Natural killer cell (primary cell): ENCODE measurements around the gene ZSCAN22. TPM values are rescaled to one million over a fixed set of nuclear protein-coding genes. Genes with fewer than 3 reads are reported as not detected.

ENCODE experiments used
- ATAC-seq, 3 donors: fragments of 150-1000 bp in 2 of 3; fragments of 200-7000 bp in 1 of 3; cut with Tn5 transposase; 1 replicate in 1 of 3; 2 replicates in 2 of 3; pipeline ENCODE4 v1.10.0; 2021; ENCODE audit warnings: mild to moderate bottlenecking in 2 of 3, moderate library complexity in 2 of 3
- DNase-seq, 2 donors: peaks; one replicate each; pipeline versions ENCODE4 v3.0.0 to v3.0.0-alpha.2; 2013 to 2021; ENCODE audit warnings: mixed read lengths in 1 of 2
- H3K27ac ChIP-seq: one replicate; pipeline ENCODE4 v1.5.1; 2013; ENCODE audit warnings: mild to moderate bottlenecking, low read length
- H3K27me3 ChIP-seq: one replicate; pipeline ENCODE4 v1.6.1; 2013; ENCODE audit warnings: low read length; ENCODE audit not compliant: control insufficient read depth, insufficient read depth
- H3K36me3 ChIP-seq: one replicate; pipeline ENCODE4 v1.6.1; 2013; ENCODE audit warnings: low read length; ENCODE audit not compliant: control insufficient read depth, insufficient read depth
- H3K4me1 ChIP-seq: one replicate; pipeline ENCODE4 v1.6.1; 2013; ENCODE audit warnings: low read length; ENCODE audit not compliant: control insufficient read depth, insufficient read depth
- H3K4me3 ChIP-seq: one replicate; pipeline ENCODE4 v1.5.1; 2013; ENCODE audit warnings: low read length
- H3K9me3 ChIP-seq: one replicate; pipeline ENCODE4 v1.6.1; 2013; ENCODE audit warnings: low read length; ENCODE audit not compliant: control insufficient read depth, insufficient read depth
- H3K27ac Mint-ChIP-seq, 2 donors: one replicate each; pipeline ENCODE4 v1.8.0; 2022; ENCODE audit warnings: mild to moderate bottlenecking in 2 of 2, mixed read lengths in 2 of 2, moderate library complexity in 1 of 2
- H3K27me3 Mint-ChIP-seq, 2 donors: one replicate each; pipeline ENCODE4 v1.8.0; 2022; ENCODE audit warnings: low read depth in 2 of 2, mixed read lengths in 2 of 2
- H3K36me3 Mint-ChIP-seq: one replicate; pipeline ENCODE4 v1.8.0; 2022; ENCODE audit warnings: mixed read lengths
- H3K4me1 Mint-ChIP-seq, 2 donors: one replicate each; pipeline ENCODE4 v1.8.0; 2022; ENCODE audit warnings: mixed read lengths in 2 of 2
- H3K4me3 Mint-ChIP-seq: one replicate; pipeline ENCODE4 v1.8.0; 2022; ENCODE audit warnings: mild to moderate bottlenecking, moderate library complexity, mixed read lengths
- H3K9me3 Mint-ChIP-seq, 2 donors: one replicate each; pipeline ENCODE4 v1.8.0; 2022; ENCODE audit warnings: mixed read lengths in 2 of 2
- CTCF ChIP-seq: fragments of 200-600 bp; IDR thresholded peaks from one replicate; pipeline ENCODE4 v1.8.0; 2022; ENCODE audit warnings: antibody characterized with exemption
- WGBS: methylation state at CpG from one replicate; pipeline ENCODE4 v1.1.7; 2013; ENCODE audit warnings: missing lambda C conversion rate; ENCODE audit not compliant: insufficient coverage; 5-methylcytosine and 5-hydroxymethylcytosine counted together
- intact Hi-C: fragments of 100-400 bp; cut with micrococcal nuclease; formaldehyde crosslinking; loops from one replicate; pipeline ENCODE4 v1.14.2; 2022
- total RNA-seq, 4 donors: library from RNA; stranded (reverse); fragments of 120-200 nt in 1 of 4; gene quantifications; one replicate each; pipeline versions ENCODE4 v1.2.3 to v1.2.4, GENCODE V29; 2013 to 2022

Gene ZSCAN22
- total RNA-seq, 3 donors from 2014 or later (not counting 1 experiment from before 2014, with no cell fraction given) = 2.9 to 4.8 (median 3.2) TPM

GRCh38 chr19:58362272-58362994 lies 35.6 kb downstream of the ZSCAN22 start, which contains the start of gene ZNF497:
ZNF497 (minus strand) TSS chr19:58362751; CDS start chr19:58357635, 5,116 bp downstream.
- intact Hi-C loops = loop anchor here (1.0 kb wide), 3 partner anchors 35 to 57 kb away; partner anchors contain the start of gene ERVK3-1
- H3K27me3 Mint-ChIP-seq = no peaks in the 10 kb centered on the region
- H3K4me3 Mint-ChIP-seq = peak within 1 kb of the TSS; percentile 97
- peak within 1 kb of the TSS; percentile 84 for H3K27ac ChIP-seq
- H3K36me3 Mint-ChIP-seq = no peaks in the 10 kb centered on the region
- no peaks in the 10 kb centered on the region for H3K36me3 ChIP-seq
- H3K4me1 Mint-ChIP-seq = peaks cover 13 to 20% of the 10 kb centered on the region in 2 donors
- DNase-seq (peak; percentile 96 to 99), ATAC-seq (peak; percentile 82 to 92 (median 86))
- H3K9me3 ChIP-seq = no peaks in the 10 kb centered on the region
- H3K27me3 ChIP-seq = no peaks in the 10 kb centered on the region
- peaks cover 18% of the 10 kb centered on the region for H3K4me1 ChIP-seq
- H3K27ac Mint-ChIP-seq = peak within 1 kb of the TSS; percentile 91 to 95
- TF ChIP-seq CTCF = no peak
- H3K4me3 ChIP-seq = peak within 1 kb of the TSS; percentile 59
- no peaks in the 10 kb centered on the region for H3K9me3 Mint-ChIP-seq
- under 1% methylated on average over 74 of the region's 74 CpGs for WGBS

- Mint-ChIP-seq H3K27me3 (no peaks in the 10 kb centered on the region), H3K4me3 (peak overlapping the region; percentile 35), H3K27ac (no peak overlapping the region), H3K36me3 (no peaks in the 10 kb centered on the region), H3K4me1 (peaks cover 13% of the 10 kb centered on the region in 2 donors), H3K9me3 (no peaks in the 10 kb centered on the region)
- H3K36me3 ChIP-seq = no peaks in the 10 kb centered on the region
- peaks cover 14% of the 10 kb centered on the region for H3K4me1 ChIP-seq
- DNase-seq (no peak), ATAC-seq (no peak)
- H3K4me3 ChIP-seq = no peak overlapping the region
- H3K9me3 ChIP-seq = no peaks in the 10 kb centered on the region
- TF ChIP-seq CTCF = no peak
- WGBS = 24% methylated on average over 5 of the region's 5 CpGs
- no peaks in the 10 kb centered on the region for H3K27me3 ChIP-seq
- no peak overlapping the region for H3K27ac ChIP-seq
- intact Hi-C loops = no loop called here
These were observed 37.4 kb downstream of the ZSCAN22 start for GRCh38 chr19:58364146-58364545.

- H3K27me3 ChIP-seq = no peaks in the 10 kb centered on the region
- intact Hi-C loops = no loop called here
- H3K4me1 ChIP-seq = peaks cover 10% of the 10 kb centered on the region
- WGBS = 94% methylated on average over 32 of the region's 32 CpGs
- H3K27ac ChIP-seq = no peak overlapping the region
- TF ChIP-seq CTCF = no peak
- Mint-ChIP-seq H3K36me3 (no peaks in the 10 kb centered on the region), H3K4me1 (peaks cover 11% of the 10 kb centered on the region in 2 donors), H3K4me3 (no peak overlapping the region), H3K27me3 (no peaks in the 10 kb centered on the region), H3K9me3 (no peaks in the 10 kb centered on the region), H3K27ac (no peak overlapping the region)
- H3K9me3 ChIP-seq = no peaks in the 10 kb centered on the region
- H3K4me3 ChIP-seq = no peak overlapping the region
- DNase-seq (no peak), ATAC-seq (no peak)
- no peaks in the 10 kb centered on the region for H3K36me3 ChIP-seq
These were observed 40.0 kb downstream of the ZSCAN22 start for GRCh38 chr19:58366585-58367430.
